HCT116 (cell line): ENCODE results near the gene SGMS1.

ENCODE experiments used
- EZH2 ChIP-seq: fragments of 200-600 bp; sonication (generic); IDR thresholded peaks from 2 replicates; pipeline ENCODE4 v1.6.1; 2017; ENCODE audit warnings: antibody characterized with exemption, mixed run types
- JUND ChIP-seq: IDR thresholded peaks from 2 replicates; pipeline ENCODE4 v1.6.1; 2012
- POLR2A ChIP-seq: IDR thresholded peaks from 2 replicates; pipeline ENCODE4 v1.7.0; 2011; ENCODE audit warnings: borderline replicate concordance; ENCODE audit not compliant: insufficient read depth, insufficient read length; ENCODE audit errors: extremely low read depth
- POLR2AphosphoS5 ChIP-seq: IDR thresholded peaks from 2 replicates; pipeline ENCODE4 v1.6.1; 2011; ENCODE audit warnings: mild to moderate bottlenecking, low read depth, low read length, moderate library complexity
- RAD21 ChIP-seq: IDR thresholded peaks from 2 replicates; pipeline ENCODE4 v1.6.1; 2012; ENCODE audit warnings: low read depth, mild to moderate bottlenecking
- ZNF274 ChIP-seq: fragments of 200-500 bp; sonication (Bioruptor generic); IDR thresholded peaks from 2 replicates; pipeline ENCODE4 v1.6.1; 2014; ENCODE audit warnings: mild to moderate bottlenecking, low read depth, low read length, inconsistent platforms
- TF ChIP-seq, protein P1 (sequence below): IDR thresholded peaks from 2 replicates; pipeline ENCODE4 v1.6.1; 2012; ENCODE audit warnings: low read depth

DNA sequence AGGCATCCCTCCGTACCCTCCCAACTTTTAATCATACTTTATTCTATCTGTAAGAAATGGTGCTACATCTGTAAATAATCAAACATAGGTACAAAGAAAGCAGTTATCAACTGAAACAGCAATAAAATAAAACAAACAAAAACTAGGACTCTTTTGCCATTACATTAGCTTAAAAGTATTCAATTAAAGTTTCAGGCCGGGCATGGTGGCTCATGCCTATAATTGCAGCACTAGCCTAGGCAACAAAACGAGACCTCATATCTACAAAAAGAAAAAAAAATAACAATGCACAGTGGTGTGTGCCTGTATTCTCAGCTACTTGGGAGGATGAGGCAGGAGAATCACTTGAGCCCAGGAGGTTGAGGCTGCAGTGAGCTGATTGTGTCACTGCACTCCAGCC, 161.9 kb downstream of the SGMS1 start:
- TF ChIP-seq, protein P1, sequence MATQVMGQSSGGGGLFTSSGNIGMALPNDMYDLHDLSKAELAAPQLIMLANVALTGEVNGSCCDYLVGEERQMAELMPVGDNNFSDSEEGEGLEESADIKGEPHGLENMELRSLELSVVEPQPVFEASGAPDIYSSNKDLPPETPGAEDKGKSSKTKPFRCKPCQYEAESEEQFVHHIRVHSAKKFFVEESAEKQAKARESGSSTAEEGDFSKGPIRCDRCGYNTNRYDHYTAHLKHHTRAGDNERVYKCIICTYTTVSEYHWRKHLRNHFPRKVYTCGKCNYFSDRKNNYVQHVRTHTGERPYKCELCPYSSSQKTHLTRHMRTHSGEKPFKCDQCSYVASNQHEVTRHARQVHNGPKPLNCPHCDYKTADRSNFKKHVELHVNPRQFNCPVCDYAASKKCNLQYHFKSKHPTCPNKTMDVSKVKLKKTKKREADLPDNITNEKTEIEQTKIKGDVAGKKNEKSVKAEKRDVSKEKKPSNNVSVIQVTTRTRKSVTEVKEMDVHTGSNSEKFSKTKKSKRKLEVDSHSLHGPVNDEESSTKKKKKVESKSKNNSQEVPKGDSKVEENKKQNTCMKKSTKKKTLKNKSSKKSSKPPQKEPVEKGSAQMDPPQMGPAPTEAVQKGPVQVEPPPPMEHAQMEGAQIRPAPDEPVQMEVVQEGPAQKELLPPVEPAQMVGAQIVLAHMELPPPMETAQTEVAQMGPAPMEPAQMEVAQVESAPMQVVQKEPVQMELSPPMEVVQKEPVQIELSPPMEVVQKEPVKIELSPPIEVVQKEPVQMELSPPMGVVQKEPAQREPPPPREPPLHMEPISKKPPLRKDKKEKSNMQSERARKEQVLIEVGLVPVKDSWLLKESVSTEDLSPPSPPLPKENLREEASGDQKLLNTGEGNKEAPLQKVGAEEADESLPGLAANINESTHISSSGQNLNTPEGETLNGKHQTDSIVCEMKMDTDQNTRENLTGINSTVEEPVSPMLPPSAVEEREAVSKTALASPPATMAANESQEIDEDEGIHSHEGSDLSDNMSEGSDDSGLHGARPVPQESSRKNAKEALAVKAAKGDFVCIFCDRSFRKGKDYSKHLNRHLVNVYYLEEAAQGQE, result no peak
- no peak for TF ChIP-seq ZNF274
- no peak for TF ChIP-seq POLR2A
- TF ChIP-seq RAD21, result no peak
- no peak for TF ChIP-seq EZH2
- no peak for TF ChIP-seq POLR2AphosphoS5
- no peak for TF ChIP-seq JUND
